HG02970 (cell line): Measurements from ENCODE around the gene CRYL1.

Experiments used
- ATAC-seq: cut with Tn5 transposase; IDR thresholded peaks from one replicate; pipeline ENCODE4 v1.9.1; 2021; ENCODE audit warnings: mild to moderate bottlenecking, moderate library complexity, moderate number of reproducible peaks; ENCODE audit not compliant: unreplicated experiment, low FRiP score

The CRYL1 gene

GRCh38 chr13:20353973-20354372 lies 171.7 kb downstream of the CRYL1 start:
- no peak for ATAC-seq
